ENCODE results near the gene SNUPN.

DNA sequence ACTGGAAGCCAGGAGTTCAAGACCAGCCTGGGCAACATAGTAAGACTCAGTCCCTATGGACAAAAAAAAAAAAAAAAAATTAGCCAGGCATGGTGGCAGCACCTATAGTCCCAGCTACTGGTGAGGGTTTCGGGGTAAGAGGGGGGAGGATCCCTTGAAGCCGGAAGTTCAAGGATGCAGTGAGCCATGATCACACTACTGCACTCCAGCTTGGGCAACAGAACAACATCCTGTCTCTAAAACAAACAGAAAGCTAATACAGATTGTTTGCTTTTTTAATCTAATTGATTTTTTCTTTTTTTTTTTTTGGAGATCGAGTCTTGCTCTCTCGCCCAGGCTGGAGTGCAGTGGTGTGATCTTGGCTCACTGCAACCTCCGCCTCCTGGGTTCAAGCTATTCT lies 16.1 kb upstream of the SNUPN start:
- TF ChIP-seq, protein P1, sequence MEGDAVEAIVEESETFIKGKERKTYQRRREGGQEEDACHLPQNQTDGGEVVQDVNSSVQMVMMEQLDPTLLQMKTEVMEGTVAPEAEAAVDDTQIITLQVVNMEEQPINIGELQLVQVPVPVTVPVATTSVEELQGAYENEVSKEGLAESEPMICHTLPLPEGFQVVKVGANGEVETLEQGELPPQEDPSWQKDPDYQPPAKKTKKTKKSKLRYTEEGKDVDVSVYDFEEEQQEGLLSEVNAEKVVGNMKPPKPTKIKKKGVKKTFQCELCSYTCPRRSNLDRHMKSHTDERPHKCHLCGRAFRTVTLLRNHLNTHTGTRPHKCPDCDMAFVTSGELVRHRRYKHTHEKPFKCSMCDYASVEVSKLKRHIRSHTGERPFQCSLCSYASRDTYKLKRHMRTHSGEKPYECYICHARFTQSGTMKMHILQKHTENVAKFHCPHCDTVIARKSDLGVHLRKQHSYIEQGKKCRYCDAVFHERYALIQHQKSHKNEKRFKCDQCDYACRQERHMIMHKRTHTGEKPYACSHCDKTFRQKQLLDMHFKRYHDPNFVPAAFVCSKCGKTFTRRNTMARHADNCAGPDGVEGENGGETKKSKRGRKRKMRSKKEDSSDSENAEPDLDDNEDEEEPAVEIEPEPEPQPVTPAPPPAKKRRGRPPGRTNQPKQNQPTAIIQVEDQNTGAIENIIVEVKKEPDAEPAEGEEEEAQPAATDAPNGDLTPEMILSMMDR (IDR thresholded peaks at IDR 0.05) = no peak
- no peak for TF ChIP-seq POLR2A (IDR thresholded peaks at IDR 0.05)

Measured in testis (tissue), 2 donors.